ENCODE measurements around the gene LIPC.

The LIPC gene

DNA sequence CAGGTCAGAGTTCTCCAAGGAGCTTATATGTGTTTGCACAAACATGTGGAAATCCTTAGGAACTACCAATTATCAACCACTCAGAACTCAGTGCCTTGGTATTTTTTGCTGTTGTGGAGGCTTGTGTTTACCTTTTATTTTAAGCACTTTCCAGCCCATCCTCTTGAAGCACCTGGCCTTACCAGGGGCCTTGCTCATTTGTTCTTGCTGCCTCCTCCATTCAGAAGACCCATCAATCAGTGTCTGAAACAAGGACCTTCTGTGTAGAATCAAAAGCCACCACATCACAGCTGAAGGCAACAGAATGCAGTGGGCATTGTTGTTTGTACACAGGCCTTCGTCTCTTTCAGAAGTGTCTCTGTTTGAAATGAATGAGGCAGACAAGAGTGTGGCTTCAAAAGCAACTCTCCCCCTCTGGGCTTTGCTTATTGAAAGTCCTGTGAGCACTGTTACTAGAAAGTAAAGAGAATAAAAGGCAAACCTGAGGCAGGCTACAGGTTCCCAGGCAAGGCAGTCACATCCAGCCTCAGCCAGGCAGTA, 24.5 kb upstream of the LIPC start:
- no peak for DNase-seq

DNA sequence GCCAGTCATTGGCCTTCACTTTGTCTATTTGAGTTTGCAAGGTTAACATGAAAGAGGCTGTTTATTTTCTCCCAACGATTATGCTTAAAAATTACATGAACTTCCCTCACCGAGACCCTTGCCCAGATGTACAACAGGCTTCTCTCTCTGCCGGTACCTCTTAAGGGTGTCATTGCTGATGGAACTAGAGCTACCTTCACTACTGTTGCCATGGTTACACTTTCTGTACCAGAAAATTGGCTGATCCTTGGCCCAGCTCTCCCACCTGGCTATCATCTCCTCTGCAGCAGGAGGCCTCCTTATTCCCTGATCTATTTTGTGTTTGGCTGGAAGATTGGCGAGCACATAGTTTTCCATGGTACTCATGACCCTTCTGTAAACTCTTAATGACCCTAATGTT, 24.0 kb upstream of the LIPC start:
- no peak for DNase-seq

- no peak for DNase-seq
Measured at GRCh38 chr15:58409861-58410260, 21.9 kb upstream of the LIPC start.

DNA sequence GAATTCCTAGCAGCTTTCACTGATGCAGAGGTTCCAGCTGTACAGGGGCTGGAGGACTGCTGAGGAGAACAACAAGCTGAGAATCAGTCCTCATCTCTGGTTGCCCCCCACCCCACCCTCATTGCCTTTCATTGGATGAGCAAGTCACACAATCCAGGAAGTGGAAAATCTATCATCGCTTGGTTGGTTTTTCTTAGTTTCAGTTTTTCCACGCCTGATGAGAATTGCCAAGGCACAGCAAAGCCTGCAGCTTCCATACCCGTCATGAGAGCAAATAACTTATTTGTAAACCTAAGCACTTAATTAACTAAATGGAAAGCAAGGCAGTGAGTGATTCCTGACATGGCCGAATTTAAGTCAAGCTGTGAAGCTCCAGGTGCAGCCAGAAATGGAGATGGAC, 21.4 kb upstream of the LIPC start:
- no peak for DNase-seq

GRCh38 chr15:58413253-58413652, 18.5 kb upstream of the LIPC start:
- DNase-seq, result no peak

DNA sequence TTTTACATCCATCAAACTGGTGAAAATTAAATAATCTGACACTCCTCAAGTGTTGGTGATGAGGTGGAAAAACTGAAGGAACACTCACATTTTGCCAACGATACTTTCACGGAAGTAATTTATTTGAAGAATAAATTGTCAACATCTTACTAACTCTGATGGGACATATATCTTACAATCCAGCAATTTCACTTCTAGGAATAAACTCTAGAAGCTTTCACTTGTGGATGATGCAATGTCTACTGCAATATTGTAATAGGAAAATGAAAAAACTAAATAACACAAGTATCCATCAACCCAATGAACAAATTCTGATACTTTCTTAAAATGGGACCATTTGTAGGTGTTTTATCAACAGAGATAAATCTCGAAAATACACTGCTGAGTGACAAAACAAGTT, 16.2 kb upstream of the LIPC start:
- no peak for DNase-seq

DNA sequence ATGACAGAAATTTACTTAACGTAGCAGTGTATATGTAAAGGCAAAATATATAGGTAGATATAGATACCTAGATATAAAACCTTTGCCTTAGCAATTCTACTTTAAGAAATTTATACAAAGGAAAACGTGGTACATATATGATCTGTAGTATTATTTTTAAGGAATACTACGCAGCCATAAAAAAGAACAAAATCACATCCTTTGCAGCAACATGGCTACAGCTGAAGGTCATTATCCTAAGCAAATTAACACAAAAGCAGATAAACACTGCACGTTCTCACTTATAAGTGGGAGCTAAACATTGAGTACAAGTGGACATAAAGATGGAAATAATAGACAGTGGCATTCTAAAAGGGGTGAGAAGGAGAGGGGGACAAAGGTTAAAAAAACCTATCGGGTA, 14.8 kb upstream of the LIPC start:
- DNase-seq, result no peak

DNA sequence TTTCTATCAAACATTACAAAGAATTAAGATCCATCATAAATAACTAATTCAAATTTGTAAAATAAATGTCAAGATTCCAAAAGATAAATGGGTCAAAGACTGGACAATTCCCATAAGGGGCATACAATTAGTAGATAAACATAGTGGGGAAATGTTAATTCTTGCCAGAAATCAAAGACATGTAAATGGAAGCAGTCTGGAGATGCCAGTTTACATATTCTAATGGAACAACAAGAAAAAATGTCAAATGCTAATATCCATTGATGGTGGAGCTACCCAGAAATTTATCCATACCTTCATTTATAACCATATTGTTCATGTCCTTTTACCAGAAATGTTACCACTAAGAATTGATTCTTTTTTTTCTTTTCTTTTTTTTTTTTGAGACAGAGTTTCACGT, 13.7 kb upstream of the LIPC start:
- no peak for DNase-seq

DNA sequence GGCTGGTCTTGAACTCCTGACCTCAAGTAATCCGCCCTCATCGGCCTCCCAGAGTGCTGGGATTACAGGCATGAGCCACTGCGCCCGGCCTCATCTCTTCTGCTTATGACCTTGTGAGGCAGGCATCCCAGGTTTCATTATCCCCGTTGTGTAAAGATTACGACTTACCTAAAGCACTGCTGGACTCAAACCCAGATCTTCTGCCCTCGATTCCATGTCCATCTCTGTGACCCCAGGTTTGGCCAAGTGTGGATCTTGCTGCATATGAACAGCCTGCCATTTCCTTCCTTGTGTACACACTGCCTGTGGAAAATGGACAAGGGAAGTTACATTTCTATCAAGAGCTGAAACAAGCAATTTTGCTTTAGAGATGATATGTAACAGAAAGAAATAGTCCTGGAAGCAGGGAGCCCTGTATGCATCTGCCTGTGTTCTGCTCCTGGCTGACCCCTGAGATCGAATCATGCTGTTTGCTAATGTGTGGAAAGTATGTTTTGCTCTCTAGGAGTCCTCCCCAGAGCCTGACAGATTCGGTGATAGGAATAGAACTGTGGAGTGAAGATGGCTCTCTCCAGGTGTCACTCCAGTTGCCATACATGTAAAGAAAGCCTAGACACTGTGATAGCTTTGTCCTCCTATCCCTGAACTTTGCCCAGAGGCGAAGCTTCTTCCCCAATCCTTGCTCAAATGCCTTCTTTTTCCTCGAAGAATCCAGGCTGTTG, 11.8 kb upstream of the LIPC start:
- no peak for DNase-seq

DNA sequence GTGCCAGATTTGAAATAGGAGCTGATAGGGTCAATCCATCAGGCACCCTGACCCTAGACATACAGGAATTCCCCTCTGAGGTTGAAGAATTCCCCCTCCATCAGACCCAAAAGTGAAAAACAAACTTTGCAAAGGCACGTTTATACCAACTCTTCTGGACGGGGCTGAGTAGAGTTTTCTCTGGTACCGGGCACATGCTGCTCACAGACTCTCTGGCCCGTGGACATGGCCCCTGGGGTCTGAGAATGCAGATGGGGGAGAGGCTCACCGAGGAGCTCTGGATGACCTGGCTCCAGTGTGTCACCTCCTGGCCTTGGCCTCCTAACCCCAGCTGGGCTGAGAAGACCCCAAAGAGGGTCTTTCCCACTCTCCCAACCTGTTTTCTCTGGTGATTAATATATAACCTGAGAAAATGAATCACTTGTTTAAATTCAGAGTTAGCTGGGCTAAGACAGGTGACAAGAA, 11.2 kb upstream of the LIPC start:
- DNase-seq, result no peak

GRCh38 chr15:58423205-58423604, 8.6 kb upstream of the LIPC start:
- no peak for DNase-seq

GRCh38 chr15:58423831-58424608, 7.8 kb upstream of the LIPC start:
- no peak for DNase-seq

DNA sequence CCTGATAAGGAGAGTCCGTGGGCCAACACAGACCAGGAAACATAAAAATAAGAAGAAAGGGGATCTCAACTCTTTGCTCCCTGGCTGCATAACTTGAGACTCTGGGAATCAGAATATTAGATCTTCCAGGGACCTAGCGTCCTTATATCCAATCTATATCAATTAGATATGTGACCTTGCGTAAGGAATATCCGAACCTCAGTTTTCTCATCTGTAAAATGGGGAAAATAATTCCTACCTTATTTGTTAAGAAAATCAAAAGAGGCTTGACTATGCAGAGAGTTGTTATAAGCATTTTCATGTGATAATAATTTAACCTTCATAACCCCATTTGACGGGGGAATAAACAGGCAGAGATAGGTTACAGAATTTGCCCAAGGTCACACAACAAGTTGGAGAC, 7.1 kb upstream of the LIPC start:
- no peak for DNase-seq

DNA sequence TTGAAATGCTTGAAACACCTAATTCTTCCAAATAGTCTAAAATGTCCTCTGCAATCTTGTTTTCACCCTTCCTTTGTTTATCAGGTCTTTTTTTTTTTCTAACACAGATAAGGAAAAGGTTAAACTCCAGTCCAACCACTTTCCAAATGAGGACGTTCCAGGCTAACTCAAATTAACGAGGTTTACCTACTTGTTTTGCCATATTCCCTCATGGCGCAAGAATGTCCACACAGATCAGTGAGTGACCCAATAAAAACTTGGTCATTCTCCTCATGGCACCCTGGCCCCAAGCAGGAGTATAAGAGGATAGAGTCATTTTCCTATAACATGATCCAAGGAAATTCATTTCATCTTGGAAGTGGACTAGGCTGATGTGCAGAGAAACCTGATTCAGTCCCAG, 6.6 kb upstream of the LIPC start:
- DNase-seq, result no peak

DNA sequence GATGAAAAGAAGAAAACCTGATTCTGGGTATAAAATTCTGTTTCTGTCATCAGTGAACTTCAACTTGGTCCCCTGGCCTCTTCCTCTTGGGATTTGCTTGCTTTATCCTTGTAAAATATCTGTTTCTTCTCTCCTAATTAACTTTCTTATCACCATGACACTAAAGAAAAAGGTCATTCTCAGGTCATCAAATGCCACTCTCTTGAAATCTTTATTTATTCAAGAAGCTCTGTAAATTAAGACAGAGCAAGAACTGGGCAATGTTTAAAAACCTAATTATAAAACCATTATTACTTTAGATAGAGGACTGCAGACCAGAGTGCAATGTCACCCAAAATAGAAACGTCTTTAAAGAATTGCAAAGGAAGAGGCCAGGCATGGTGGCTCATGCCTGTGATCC, 6.0 kb upstream of the LIPC start:
- no peak for DNase-seq

- DNase-seq, result no peak
Measured at GRCh38 chr15:58426501-58426900, 5.3 kb upstream of the LIPC start.

GRCh38 chr15:58427987-58428386, 3.8 kb upstream of the LIPC start:
- no peak for DNase-seq

- no peak for DNase-seq
Measured at GRCh38 chr15:58430224-58430787, 1.5 kb upstream of the LIPC start.

- DNase-seq, result no peak
Measured at GRCh38 chr15:58432401-58432800, 610 bp downstream of the LIPC start.

DNA sequence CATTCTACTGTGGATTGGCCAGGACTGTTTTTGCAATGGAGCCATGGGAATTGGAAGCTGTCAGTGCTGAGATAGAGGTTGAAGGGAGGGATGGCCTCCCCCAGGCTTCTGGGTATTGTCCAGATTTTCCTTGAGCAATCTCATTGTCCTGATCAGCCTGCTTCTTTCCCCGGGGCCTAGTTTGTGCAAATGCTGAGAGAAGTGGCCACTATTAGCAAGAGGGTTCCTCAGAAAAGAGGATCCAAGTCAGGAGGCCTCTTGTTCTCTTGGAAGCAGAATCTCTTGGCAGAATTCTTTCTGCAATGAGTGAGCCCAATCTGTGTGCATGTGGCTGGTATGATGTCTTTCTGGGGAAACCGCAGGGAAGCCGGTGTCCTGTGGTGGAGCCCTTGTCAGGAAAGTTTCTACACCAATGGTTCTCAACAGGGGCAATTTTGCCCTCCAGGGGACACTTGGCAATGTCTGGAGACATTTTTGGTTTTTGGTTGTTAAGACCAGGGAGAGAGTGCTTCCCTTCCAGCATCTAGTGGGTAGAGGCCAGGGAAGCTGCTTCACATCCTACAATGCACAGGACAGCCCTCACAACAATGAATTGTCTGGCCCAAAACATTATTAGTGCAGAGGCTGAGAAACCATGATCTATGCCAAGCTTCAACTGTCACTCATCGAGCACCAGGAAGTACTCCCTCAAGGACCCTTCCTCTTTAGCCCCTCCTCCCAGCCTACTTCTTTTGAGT, 2.0 kb downstream of the LIPC start:
- DNase-seq, result no peak

DNA sequence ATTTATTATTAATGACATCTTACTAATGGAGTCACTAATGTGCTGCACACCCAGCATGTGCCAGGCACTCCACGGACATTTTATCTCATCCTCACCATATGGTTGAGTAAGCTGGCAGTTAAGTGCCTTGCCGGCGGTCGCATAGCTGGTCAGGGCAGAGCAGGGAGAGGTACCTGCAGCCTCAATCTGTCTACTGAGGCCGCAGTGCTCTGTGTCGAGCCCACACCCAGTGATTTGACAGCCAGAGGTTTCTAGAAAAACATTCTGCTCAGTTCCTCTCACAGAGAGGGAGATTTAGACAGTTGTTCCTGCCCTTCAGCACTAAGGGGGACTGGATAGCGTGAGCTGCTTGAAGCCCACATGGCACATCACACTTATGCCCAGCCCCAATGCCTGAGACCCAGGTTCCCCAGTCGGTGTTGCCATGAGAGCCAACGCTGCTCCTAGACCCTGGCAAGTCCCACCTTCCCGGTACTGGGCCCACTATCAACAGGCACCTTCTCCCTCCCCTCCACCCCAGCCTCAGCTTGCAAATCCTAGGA, 2.6 kb downstream of the LIPC start:
- no peak for DNase-seq

DNA sequence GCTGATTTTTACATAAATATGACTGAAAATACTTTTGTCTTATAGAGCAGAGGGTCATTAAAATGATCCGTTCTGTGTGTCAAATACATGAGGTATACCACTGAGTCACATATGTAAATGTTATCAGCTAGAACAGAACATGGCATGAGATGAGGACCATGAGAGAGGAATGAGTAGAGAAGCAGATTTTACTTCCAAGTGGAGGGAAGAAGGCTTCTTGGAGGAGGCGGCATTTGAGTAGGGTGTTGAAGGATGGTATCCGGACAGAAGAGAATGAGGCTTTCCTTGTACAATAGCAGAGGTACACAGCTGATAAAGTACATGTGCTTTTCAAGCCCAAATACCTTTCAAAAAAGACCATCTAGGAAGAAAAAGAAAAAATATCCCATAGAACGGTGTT, 4.8 kb downstream of the LIPC start:
- no peak for DNase-seq

DNA sequence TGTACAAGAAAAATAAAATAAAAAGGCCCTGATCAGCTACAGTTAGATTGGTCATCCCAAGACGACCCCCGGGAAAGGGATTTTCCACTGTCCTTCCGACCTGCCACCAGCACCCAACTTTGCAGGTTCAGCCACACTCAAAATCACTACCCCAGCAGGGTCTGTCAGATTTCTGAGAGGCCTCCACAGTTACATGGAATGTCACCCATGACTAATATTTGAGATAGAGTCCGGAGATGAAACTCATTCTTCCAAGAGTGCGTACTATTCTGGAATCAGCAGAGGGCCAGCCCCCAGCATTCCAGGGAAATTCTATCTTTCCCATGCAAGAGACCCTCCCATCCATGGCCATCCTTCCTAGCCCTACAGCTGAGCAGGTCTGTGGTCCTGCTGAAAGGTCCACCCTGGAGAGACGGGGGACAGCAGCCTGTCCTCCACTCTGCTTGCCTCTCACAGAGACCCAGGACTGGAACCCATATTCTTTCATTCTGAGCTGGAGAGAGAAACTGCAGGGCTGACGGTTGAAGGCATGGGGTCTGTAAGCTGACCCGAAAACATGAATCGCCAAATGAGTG, 5.8 kb downstream of the LIPC start:
- no peak for DNase-seq

Measured in activated CD4-positive, CD25-positive, alpha-beta regulatory T cell treated with anti-CD3 and anti-CD28 coated beads, Interleukin-2, amount 50 U/mL, for 72 hours (primary cell).